MCF 10A (cell line): ENCODE measurements around the gene RNF115. TPM values are rescaled to one million over a fixed set of nuclear protein-coding genes. Genes with fewer than 3 reads are reported as not detected.
"Not testable (repeated sequence)": the region's sequence is repeated elsewhere in the genome, so short reads cannot be mapped to it uniquely, and the experiment has no call there.

Source experiments
- BruUV-seq: library from RNA; stranded (reverse); fragments of 400-500 nt; replicated peaks from 2 replicates; lab custom pipeline; 2021; lab: Mats Ljungman, UMichigan
- CTCF ChIA-PET: fragments of 300-600 bp; sonication (Branson Sonifier 250); formaldehyde crosslinking; extraction: SDS; loops from one replicate; lab custom pipeline; 2021; ENCODE audit warnings: antibody characterized with exemption, inconsistent platforms; lab: Yijun Ruan, JAX
- POLR2A ChIA-PET: fragments of 300-600, 350-650 bp; sonication (Branson Sonifier 250); formaldehyde crosslinking; extraction: SDS; loops from one replicate; lab custom pipeline; 2020; ENCODE audit warnings: antibody characterized with exemption, inconsistent platforms; lab: Yijun Ruan, JAX
- DNase-seq: peaks from one replicate; pipeline ENCODE4 v3.0.0-alpha.2; 2018; ENCODE audit not compliant: unreplicated experiment
- H3K27ac Mint-ChIP-seq: one replicate; pipeline ENCODE4 v1.8.0; 2022; ENCODE audit warnings: mild to moderate bottlenecking, low read depth, mixed read lengths; ENCODE audit not compliant: unreplicated experiment
- H3K27me3 Mint-ChIP-seq: one replicate; pipeline ENCODE4 v1.8.0; 2022; ENCODE audit warnings: mixed read lengths; ENCODE audit not compliant: insufficient read depth, unreplicated experiment
- H3K36me3 Mint-ChIP-seq: one replicate; pipeline ENCODE4 v1.8.0; 2022; ENCODE audit warnings: mild to moderate bottlenecking, moderate library complexity, mixed read lengths; ENCODE audit not compliant: insufficient read depth, unreplicated experiment
- H3K4me1 Mint-ChIP-seq: one replicate; pipeline ENCODE4 v1.8.0; 2022; ENCODE audit warnings: mixed read lengths; ENCODE audit not compliant: insufficient read depth, unreplicated experiment
- H3K4me3 Mint-ChIP-seq: one replicate; pipeline ENCODE4 v1.8.0; 2022; ENCODE audit warnings: mild to moderate bottlenecking, moderate library complexity, mixed read lengths; ENCODE audit not compliant: unreplicated experiment
- H3K9me3 Mint-ChIP-seq: one replicate; pipeline ENCODE4 v1.8.0; 2022; ENCODE audit warnings: mixed read lengths; ENCODE audit not compliant: unreplicated experiment
- intact Hi-C: fragments of 100-400 bp; cut with micrococcal nuclease; formaldehyde crosslinking; loops from 2 replicates; pipeline ENCODE4 v1.14.1; 2022
- total RNA-seq: library from RNA; stranded (reverse); gene quantifications from 2 replicates; pipeline ENCODE4 v1.2.3, GENCODE V29; 2022
- TF ChIP-seq, protein P1 (sequence below): fragments of 200-600 bp; IDR thresholded peaks from one replicate; pipeline ENCODE4 v1.8.0; 2022; ENCODE audit warnings: antibody characterized with exemption, mild to moderate bottlenecking; ENCODE audit not compliant: unreplicated experiment

Gene RNF115
- total RNA-seq, 1 experiment from 2014 or later = 19.5 TPM

DNA sequence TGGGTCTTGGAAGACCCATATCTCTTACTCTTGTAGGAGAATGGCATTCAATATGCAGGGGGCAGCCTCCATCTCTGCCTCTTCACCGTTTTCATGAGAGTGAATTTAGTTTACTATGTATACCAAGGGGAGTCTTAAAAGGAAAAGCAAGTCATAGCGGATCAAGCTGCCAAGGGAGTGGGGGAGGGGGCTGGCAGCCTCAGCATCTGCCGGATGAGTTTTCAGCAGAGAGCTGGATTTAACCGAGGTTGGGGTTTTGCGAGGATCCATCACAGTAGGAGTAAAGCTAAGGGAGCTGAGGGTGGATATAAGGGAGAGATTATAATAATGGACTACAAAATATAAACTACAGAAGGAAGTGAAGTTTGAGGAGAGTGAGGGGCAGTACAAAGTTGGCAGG, 94.7 kb downstream of the RNF115 start:
- Mint-ChIP-seq H3K36me3 (no peaks in the 10 kb centered on the region), H3K4me3 (no peak overlapping the region), H3K9me3 (no peaks in the 10 kb centered on the region), H3K27ac (no peak overlapping the region), H3K27me3 (no peaks in the 10 kb centered on the region), H3K4me1 (no peaks in the 10 kb centered on the region)
- CTCF ChIA-PET = interaction anchor here (0.6 to 3.4 kb wide), 4 partner anchors 8 to 220 kb away, joined by 3 to 18 read pairs (median 4); no protein-coding TSS in a partner anchor
- no peak for DNase-seq
- TF ChIP-seq, protein P1, sequence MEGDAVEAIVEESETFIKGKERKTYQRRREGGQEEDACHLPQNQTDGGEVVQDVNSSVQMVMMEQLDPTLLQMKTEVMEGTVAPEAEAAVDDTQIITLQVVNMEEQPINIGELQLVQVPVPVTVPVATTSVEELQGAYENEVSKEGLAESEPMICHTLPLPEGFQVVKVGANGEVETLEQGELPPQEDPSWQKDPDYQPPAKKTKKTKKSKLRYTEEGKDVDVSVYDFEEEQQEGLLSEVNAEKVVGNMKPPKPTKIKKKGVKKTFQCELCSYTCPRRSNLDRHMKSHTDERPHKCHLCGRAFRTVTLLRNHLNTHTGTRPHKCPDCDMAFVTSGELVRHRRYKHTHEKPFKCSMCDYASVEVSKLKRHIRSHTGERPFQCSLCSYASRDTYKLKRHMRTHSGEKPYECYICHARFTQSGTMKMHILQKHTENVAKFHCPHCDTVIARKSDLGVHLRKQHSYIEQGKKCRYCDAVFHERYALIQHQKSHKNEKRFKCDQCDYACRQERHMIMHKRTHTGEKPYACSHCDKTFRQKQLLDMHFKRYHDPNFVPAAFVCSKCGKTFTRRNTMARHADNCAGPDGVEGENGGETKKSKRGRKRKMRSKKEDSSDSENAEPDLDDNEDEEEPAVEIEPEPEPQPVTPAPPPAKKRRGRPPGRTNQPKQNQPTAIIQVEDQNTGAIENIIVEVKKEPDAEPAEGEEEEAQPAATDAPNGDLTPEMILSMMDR = no peak
- intact Hi-C loops = no loop called here
- POLR2A ChIA-PET = interaction anchor here (0.5 to 1.8 kb wide), 2 partner anchors 9 to 1814 kb away, joined by 3 to 5 read pairs; no protein-coding TSS in a partner anchor
- no TSS peak for BruUV-seq

DNA sequence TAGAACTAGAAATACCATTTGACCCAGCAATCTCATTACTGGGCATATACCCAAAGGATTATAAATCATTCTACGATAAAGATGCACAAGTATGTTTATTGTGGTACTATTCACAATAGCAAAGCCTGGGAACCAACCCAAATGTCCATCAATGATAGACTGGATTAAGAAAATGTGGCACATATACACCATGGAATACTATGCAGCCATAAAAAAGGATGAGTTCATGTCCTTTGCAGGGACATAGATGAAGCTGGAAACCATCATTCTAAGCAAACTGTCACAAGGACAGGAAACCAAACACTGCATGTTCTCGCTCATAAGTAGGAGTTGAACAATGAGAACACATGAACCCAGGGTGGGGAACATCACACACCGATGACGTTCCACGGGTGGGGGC, 97.7 kb downstream of the RNF115 start:
- POLR2A ChIA-PET = interaction anchor here (0.7 to 1.1 kb wide), 3 partner anchors 9 to 25 kb away, joined by 3 to 4 read pairs (median 3); no protein-coding TSS in a partner anchor
- H3K36me3 Mint-ChIP-seq, H3K9me3 Mint-ChIP-seq, DNase-seq, H3K4me3 Mint-ChIP-seq, H3K27ac Mint-ChIP-seq, H3K27me3 Mint-ChIP-seq, CTCF ChIA-PET, H3K4me1 Mint-ChIP-seq, intact Hi-C loops, BruUV-seq: not testable (repeated sequence)

DNA sequence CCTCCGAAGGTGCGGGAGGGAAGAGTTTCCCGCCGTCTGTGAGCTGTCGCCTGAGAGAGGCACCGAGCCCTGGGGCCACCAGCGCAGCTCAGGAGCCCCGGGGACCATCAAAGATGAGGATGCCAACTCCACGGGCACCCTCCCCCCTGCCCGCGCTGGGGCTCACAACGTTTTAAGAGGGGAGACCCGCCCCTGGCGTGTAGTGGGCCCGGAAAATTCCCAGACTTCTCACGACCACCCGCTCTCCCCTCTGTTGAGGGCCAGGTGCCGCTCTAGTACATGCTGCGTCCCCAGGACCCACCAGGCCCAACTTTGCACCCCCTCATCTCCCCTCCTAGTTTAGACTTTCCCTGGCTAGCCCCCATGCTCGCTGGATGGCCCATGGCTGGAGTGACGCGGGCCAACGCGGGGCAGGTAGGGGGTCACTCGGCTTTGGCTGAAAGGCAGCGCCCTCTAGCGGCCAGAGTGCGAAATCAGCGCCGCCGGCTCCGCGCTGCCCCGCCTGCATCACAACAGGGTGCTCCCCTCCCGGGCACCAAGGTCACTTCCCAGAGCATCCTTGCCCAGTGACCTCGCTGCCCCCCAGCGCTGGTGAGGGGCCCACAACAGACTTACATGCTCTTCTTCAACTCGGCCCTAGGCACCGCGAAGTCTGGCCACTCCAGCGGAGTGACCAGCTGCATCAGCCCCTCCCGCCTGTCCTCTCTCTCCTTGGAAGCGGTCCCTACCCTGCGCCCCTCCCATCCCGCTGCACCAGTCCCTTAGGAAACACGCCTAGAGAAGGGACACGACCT, 102.8 kb downstream of the RNF115 start:
- TF ChIP-seq, protein P1 = peak; percentile 99
- peaks cover 11% of the 10 kb centered on the region for H3K4me1 Mint-ChIP-seq
- peak overlapping the region; percentile 21 for H3K27ac Mint-ChIP-seq
- peak overlapping the region; percentile 62 for H3K4me3 Mint-ChIP-seq
- H3K36me3 Mint-ChIP-seq = no peaks in the 10 kb centered on the region
- DNase-seq = peak; percentile 73
- ChIA-PET CTCF (interaction anchor here (0.6 to 3.6 kb wide), 30 partner anchors 9 to 292 kb away, joined by 3 to 63 read pairs (median 6); partner anchors contain the start of genes PDZK1, POLR3C and RNF115), POLR2A (interaction anchor here (0.7 to 1.2 kb wide), 6 partner anchors 12 to 296 kb away, joined by 3 to 5 read pairs (median 4); partner anchors contain the start of genes NBPF20, PDZK1, POLR3C and RNF115)
- H3K27me3 Mint-ChIP-seq = no peaks in the 10 kb centered on the region
- BruUV-seq = no TSS peak
- intact Hi-C loops = loop anchor here (5.0 kb wide), 2 partner anchors 101 to 129 kb away; partner anchors contain the start of genes POLR3C and RNF115
- no peaks in the 10 kb centered on the region for H3K9me3 Mint-ChIP-seq

DNA sequence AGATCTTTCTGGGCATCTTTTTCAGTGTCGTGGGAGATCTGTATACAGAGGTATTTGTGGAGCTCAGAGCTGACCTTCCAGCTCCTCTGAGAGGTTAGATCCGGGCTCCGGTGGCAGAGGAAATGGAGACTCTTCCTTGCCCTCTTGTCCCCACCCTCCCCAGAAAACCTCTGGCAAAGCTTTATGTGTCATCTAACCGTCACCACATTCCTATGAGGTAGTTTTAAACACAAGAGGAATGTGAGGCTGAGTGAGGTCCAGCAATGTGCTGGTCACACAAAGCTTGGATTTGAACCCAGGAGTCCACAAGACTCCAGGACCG, 103.4 kb downstream of the RNF115 start:
- ChIA-PET CTCF (interaction anchor here (0.5 to 3.6 kb wide), 25 partner anchors 9 to 293 kb away, joined by 3 to 63 read pairs (median 5); partner anchors contain the start of genes PDZK1, POLR3C and RNF115), POLR2A (interaction anchor here (1.0 to 1.2 kb wide), 4 partner anchors 11 to 295 kb away, joined by 3 to 5 read pairs (median 4); partner anchors contain the start of genes NBPF20, PDZK1, POLR3C and RNF115)
- H3K4me1 Mint-ChIP-seq = peaks cover 11% of the 10 kb centered on the region
- no peak overlapping the region for H3K27ac Mint-ChIP-seq
- DNase-seq = peak; percentile 53
- TF ChIP-seq, protein P1 = no peak
- H3K4me3 Mint-ChIP-seq = peak overlapping the region; percentile 62
- BruUV-seq = no TSS peak
- H3K27me3 Mint-ChIP-seq = no peaks in the 10 kb centered on the region
- intact Hi-C loops = loop anchor here (5.0 kb wide), 2 partner anchors 102 to 128 kb away; partner anchors contain the start of genes POLR3C and RNF115
- H3K36me3 Mint-ChIP-seq = no peaks in the 10 kb centered on the region
- no peaks in the 10 kb centered on the region for H3K9me3 Mint-ChIP-seq
